Hippocampal formation (tissue), 2 donors: ENCODE data around the gene SH3GLB2.
A peak's percentile ranks its signal among the peaks of the same experiment; 100 is the strongest.
"Not testable (repeated sequence)": the region's sequence is repeated elsewhere in the genome, so short reads cannot be mapped to it uniquely, and the experiment has no call there.

ENCODE experiments used
- DNase-seq, 2 donors: peaks; one replicate each; lab custom pipeline; 2025; lab: John Stamatoyannopoulos, UW

Gene SH3GLB2

GRCh38 chr9:128998462-128998861, 29.7 kb downstream of the SH3GLB2 start:
- DNase-seq = no peak

DNA sequence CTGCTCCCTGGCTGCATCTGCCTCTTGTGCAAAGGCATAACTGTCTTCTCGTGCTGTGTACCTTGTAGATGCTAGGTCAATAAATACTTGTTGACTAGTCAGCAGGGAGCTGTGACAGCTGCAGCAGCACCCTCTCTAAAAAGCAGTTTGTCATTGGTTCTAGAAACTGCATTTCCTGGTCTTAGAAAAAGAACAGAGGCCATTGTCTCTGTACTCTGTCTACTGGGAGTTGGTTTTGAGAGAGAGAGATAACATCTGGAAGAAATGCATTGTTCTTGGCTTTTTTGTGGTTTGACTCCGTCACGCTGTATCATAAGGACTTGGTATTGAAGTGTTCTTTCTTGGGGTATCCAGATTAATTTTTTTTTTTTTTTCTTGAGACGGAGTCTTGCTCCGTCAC, 32.3 kb downstream of the SH3GLB2 start:
- DNase-seq = peak; percentile 23 to 44

GRCh38 chr9:128992995-128993394, 35.1 kb downstream of the SH3GLB2 start:
- DNase-seq = peak; percentile 50 to 63

GRCh38 chr9:128987805-128988204, 40.3 kb downstream of the SH3GLB2 start:
- peak in 1 of 2 donors; percentile 33 for DNase-seq

GRCh38 chr9:128986671-128987070, 41.5 kb downstream of the SH3GLB2 start:
- no peak for DNase-seq

DNA sequence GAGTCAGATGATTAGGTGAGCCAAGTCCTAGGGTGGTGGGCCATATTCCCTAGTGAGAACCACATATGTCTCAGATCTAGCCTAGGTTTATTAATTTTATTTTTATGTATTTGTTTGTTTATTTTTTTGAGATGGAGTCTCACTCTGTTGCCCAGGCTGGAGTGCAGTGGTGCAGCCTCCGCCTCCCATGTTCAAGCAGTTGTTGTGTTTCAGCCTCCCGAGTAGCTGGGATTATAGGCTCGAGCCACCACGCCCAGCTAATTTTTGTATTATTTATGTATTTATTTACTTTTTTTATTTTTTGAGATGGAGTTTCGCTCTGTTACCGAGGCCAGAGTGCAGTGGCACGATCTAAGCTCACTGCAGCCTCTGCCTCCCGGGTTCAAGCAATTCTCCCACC, 44.6 kb downstream of the SH3GLB2 start:
- DNase-seq = no peak

- no peak for DNase-seq
Measured at GRCh38 chr9:128979111-128979510, 49.0 kb downstream of the SH3GLB2 start.

- no peak for DNase-seq
Measured at GRCh38 chr9:128972956-128973355, 55.2 kb downstream of the SH3GLB2 start.

DNA sequence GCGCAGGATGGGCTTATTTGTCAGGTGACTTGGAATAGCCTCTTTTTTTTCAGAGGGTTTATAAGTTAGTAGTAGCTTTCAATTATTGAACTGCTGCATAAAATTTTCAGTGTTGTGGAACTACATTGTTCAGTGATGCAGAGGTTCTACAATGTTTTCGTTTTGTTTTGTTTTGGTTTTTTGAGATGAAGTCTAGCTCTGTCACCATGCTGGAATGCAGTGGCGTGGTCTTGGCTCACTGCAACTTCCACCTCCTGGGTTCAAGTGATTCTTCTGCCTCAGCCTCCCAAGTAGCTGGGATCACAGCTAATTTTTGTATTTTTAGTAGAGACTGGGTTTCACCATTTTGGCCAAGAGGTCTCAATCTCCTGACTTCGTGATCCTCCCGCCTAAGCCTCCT, 58.6 kb downstream of the SH3GLB2 start:
- DNase-seq = no peak

- not testable (repeated sequence) for DNase-seq
Measured at GRCh38 chr9:128961403-128961802, 66.7 kb downstream of the SH3GLB2 start.
